Neural progenitor cell (in vitro differentiated cells): ENCODE results near the gene STX17. TPM values are rescaled to one million over a fixed set of nuclear protein-coding genes. Genes with fewer than 3 reads are reported as not detected.
A peak's percentile ranks its signal among the peaks of the same experiment; 100 is the strongest.

Experiments used
- DNase-seq: peaks from one replicate; pipeline ENCODE4 v3.0.0-alpha.2; 2016; ENCODE audit warnings: low spot score
- H2AFZ ChIP-seq: fragments of 200-600 bp; sonication (generic); replicated peaks from 2 replicates; pipeline ENCODE4 v1.6.1; 2016; ENCODE audit warnings: antibody characterized with exemption
- H3F3A ChIP-seq: fragments of 200-600 bp; sonication (generic); 2 replicates; pipeline ENCODE4 v1.6.1; 2016; ENCODE audit warnings: antibody characterized with exemption, low read depth
- H3K27ac ChIP-seq: fragments of 200-600 bp; sonication (generic); 2 replicates; pipeline ENCODE4 v1.5.1; 2016; ENCODE audit warnings: mild to moderate bottlenecking
- H3K27me3 ChIP-seq: fragments of 200-600 bp; sonication (generic); 2 replicates; pipeline ENCODE4 v1.6.1; 2016; ENCODE audit warnings: mild to moderate bottlenecking, moderate library complexity
- H3K36me3 ChIP-seq: fragments of 200-600 bp; sonication (generic); 2 replicates; pipeline ENCODE4 v1.5.1; 2016
- H3K4me1 ChIP-seq: fragments of 200-600 bp; sonication (generic); 2 replicates; pipeline ENCODE4 v1.6.1; 2016; ENCODE audit warnings: mixed run types
- H3K4me2 ChIP-seq: fragments of 200-600 bp; sonication (generic); 2 replicates; pipeline ENCODE4 v1.6.1; 2016
- H3K4me3 ChIP-seq: fragments of 200-600 bp; sonication (generic); 2 replicates; pipeline ENCODE4 v1.5.1; 2016
- H3K79me2 ChIP-seq: fragments of 200-600 bp; sonication (generic); 2 replicates; pipeline ENCODE4 v1.6.1; 2016; ENCODE audit warnings: low read depth
- H3K9ac ChIP-seq: fragments of 200-600 bp; sonication (generic); 2 replicates; pipeline ENCODE4 v1.6.1; 2016
- H3K9me3 ChIP-seq: fragments of 200-600 bp; sonication (generic); 2 replicates; pipeline ENCODE4 v1.5.1; 2016; ENCODE audit warnings: low read depth
- H4K20me1 ChIP-seq: fragments of 200-600 bp; sonication (generic); 2 replicates; pipeline ENCODE4 v1.6.1; 2016; ENCODE audit warnings: low read depth
- H3K27ac Mint-ChIP-seq: 3 replicates; pipeline ENCODE4 v1.8.0; 2021; ENCODE audit warnings: mixed read lengths
- H3K27me3 Mint-ChIP-seq: 2 replicates; pipeline ENCODE4 v1.8.0; 2022; ENCODE audit warnings: low read depth, mild to moderate bottlenecking, inconsistent platforms, moderate library complexity, mixed read lengths; ENCODE audit not compliant: insufficient read depth
- H3K36me3 Mint-ChIP-seq: 3 replicates; pipeline ENCODE4 v1.8.0; 2021; ENCODE audit warnings: mixed read lengths
- H3K4me1 Mint-ChIP-seq: 3 replicates; pipeline ENCODE4 v1.8.0; 2021; ENCODE audit warnings: mixed read lengths
- H3K4me3 Mint-ChIP-seq: 3 replicates; pipeline ENCODE4 v1.8.0; 2021; ENCODE audit warnings: mild to moderate bottlenecking, moderate library complexity, mixed read lengths
- H3K9me3 Mint-ChIP-seq: 3 replicates; pipeline ENCODE4 v1.8.0; 2020; ENCODE audit warnings: mixed read lengths
- EZH2 ChIP-seq: fragments of 200-600 bp; sonication (generic); IDR thresholded peaks from 2 replicates; pipeline ENCODE4 v1.6.1; 2017; ENCODE audit warnings: antibody characterized with exemption, mild to moderate bottlenecking, moderate library complexity
- EZH2phosphoT487 ChIP-seq: fragments of 200-600 bp; sonication (generic); IDR thresholded peaks from 2 replicates; pipeline ENCODE4 v1.6.1; 2017; ENCODE audit warnings: antibody characterized with exemption
- total RNA-seq: library from RNA; depleted of rRNA; stranded (reverse); fragments of >200 nt; gene quantifications from 2 replicates; pipeline ENCODE4 v1.2.3, GENCODE V29; 2015; ENCODE audit warnings: low replicate concordance
- TF ChIP-seq, protein P1 (sequence below): fragments of 200-600 bp; sonication (generic); IDR thresholded peaks from 2 replicates; pipeline ENCODE4 v1.5.1; 2017; ENCODE audit warnings: antibody characterized with exemption, mild to moderate bottlenecking

Gene STX17
- total RNA-seq, 1 donor from 2014 or later: 34.4 TPM

DNA sequence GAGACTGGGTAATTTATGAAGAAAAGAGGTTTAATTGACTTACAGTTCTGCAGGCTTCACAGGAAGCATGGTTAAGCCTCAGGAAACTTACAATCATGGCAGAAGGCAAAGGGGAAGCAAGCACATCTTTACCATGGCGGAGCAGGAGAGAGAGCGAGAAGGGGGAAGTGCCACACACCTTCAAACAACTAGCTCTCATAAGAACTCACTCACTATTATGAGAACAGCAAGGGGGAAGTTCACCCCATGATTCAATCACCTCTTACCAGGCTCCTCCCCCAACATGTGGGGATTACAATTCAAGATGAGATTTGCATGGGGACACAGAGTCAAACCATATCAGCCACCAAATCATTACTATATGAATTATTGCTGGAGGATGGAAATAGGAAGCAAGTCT, 30.3 kb upstream of the STX17 start:
- peaks cover 6% of the 10 kb centered on the region for H3K4me1 ChIP-seq
- no peaks in the 10 kb centered on the region for H3K36me3 ChIP-seq
- no peaks in the 10 kb centered on the region for H3K27me3 Mint-ChIP-seq
- H3K4me3 Mint-ChIP-seq: no peak overlapping the region
- no peak overlapping the region for H2AFZ ChIP-seq
- DNase-seq: no peak
- H3K9ac ChIP-seq: no peak overlapping the region
- TF ChIP-seq EZH2phosphoT487 (no peak), EZH2 (no peak)
- TF ChIP-seq, protein P1, sequence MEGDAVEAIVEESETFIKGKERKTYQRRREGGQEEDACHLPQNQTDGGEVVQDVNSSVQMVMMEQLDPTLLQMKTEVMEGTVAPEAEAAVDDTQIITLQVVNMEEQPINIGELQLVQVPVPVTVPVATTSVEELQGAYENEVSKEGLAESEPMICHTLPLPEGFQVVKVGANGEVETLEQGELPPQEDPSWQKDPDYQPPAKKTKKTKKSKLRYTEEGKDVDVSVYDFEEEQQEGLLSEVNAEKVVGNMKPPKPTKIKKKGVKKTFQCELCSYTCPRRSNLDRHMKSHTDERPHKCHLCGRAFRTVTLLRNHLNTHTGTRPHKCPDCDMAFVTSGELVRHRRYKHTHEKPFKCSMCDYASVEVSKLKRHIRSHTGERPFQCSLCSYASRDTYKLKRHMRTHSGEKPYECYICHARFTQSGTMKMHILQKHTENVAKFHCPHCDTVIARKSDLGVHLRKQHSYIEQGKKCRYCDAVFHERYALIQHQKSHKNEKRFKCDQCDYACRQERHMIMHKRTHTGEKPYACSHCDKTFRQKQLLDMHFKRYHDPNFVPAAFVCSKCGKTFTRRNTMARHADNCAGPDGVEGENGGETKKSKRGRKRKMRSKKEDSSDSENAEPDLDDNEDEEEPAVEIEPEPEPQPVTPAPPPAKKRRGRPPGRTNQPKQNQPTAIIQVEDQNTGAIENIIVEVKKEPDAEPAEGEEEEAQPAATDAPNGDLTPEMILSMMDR: no peak
- H3K4me2 ChIP-seq: no peak overlapping the region
- no peak overlapping the region for H3K4me3 ChIP-seq
- H3K4me1 Mint-ChIP-seq: no peaks in the 10 kb centered on the region
- H3F3A ChIP-seq: no peaks in the 10 kb centered on the region
- no peak overlapping the region for H3K27ac Mint-ChIP-seq
- no peaks in the 10 kb centered on the region for H3K36me3 Mint-ChIP-seq
- H3K27me3 ChIP-seq: no peaks in the 10 kb centered on the region
- no peaks in the 10 kb centered on the region for H4K20me1 ChIP-seq
- H3K79me2 ChIP-seq: no peaks in the 10 kb centered on the region
- no peaks in the 10 kb centered on the region for H3K9me3 Mint-ChIP-seq
- H3K27ac ChIP-seq: no peak overlapping the region
- H3K9me3 ChIP-seq: no peaks in the 10 kb centered on the region

DNA sequence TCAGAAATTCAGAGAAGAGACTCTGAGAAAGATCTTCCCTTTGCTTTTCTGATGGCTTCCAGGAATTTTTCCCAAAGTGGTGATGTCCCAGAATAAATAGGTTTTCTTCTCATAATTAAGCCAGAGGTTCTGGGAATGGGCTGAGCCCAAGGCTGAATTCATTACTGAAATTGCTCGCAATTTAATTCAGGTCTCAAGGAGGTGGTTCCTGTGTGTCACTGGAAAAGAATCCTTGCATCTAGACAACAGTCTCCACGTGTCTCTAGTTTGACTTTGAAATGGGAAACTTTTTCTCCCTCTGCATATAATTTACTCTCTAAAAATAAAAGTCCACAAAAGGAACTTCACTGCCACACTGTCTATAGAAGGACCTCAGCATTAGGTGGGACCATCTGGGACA, 27.8 kb upstream of the STX17 start:
- Histone ChIP-seq H3K27me3 (no peaks in the 10 kb centered on the region), H4K20me1 (no peaks in the 10 kb centered on the region), H3K79me2 (no peaks in the 10 kb centered on the region), H3K27ac (no peak overlapping the region), H3K9me3 (no peaks in the 10 kb centered on the region), H3K4me2 (no peak overlapping the region), H3F3A (no peaks in the 10 kb centered on the region), H3K4me1 (peaks cover 6% of the 10 kb centered on the region), H3K36me3 (no peaks in the 10 kb centered on the region), H2AFZ (no peak overlapping the region), H3K4me3 (no peak overlapping the region), H3K9ac (no peak overlapping the region)
- Mint-ChIP-seq H3K4me1 (no peaks in the 10 kb centered on the region), H3K36me3 (no peaks in the 10 kb centered on the region), H3K9me3 (no peaks in the 10 kb centered on the region), H3K4me3 (no peak overlapping the region), H3K27me3 (no peaks in the 10 kb centered on the region), H3K27ac (no peak overlapping the region)
- DNase-seq: no peak
- TF ChIP-seq EZH2phosphoT487 (no peak), EZH2 (no peak)
- TF ChIP-seq, protein P1: no peak

DNA sequence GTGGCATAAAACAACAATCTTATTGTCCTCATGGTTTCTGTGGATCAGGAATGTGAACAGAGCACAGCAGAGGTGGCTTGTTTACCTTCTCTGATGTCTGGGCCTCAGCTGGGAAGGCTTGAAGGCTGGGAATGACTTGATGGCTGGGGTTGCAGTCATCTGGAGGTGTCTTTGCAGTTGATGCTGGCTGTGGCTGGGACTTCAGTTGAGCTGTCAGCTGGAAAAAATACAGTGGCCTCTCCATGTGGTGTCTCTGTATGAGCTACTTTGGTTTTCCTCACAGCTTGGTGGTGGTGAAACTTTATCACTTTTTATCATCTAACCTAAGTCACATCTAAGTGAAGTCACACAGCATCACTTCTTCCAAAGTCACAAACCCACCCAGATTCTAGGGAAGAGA, 24.7 kb upstream of the STX17 start:
- H2AFZ ChIP-seq: no peak overlapping the region
- TF ChIP-seq, protein P1: no peak
- TF ChIP-seq EZH2 (no peak), EZH2phosphoT487 (no peak)
- peaks cover 11% of the 10 kb centered on the region for H3K4me1 ChIP-seq
- H3K4me3 ChIP-seq: no peak overlapping the region
- H3K9ac ChIP-seq: no peak overlapping the region
- H3F3A ChIP-seq: no peaks in the 10 kb centered on the region
- no peak for DNase-seq
- H3K27me3 ChIP-seq: no peaks in the 10 kb centered on the region
- H3K27ac ChIP-seq: no peak overlapping the region
- Mint-ChIP-seq H3K4me1 (peaks cover 9% of the 10 kb centered on the region), H3K9me3 (no peaks in the 10 kb centered on the region), H3K4me3 (no peak overlapping the region), H3K27ac (no peak overlapping the region), H3K36me3 (no peaks in the 10 kb centered on the region), H3K27me3 (no peaks in the 10 kb centered on the region)
- H3K36me3 ChIP-seq: peaks cover 4% of the 10 kb centered on the region
- H4K20me1 ChIP-seq: no peaks in the 10 kb centered on the region
- no peaks in the 10 kb centered on the region for H3K79me2 ChIP-seq
- no peak overlapping the region for H3K4me2 ChIP-seq
- H3K9me3 ChIP-seq: no peaks in the 10 kb centered on the region

DNA sequence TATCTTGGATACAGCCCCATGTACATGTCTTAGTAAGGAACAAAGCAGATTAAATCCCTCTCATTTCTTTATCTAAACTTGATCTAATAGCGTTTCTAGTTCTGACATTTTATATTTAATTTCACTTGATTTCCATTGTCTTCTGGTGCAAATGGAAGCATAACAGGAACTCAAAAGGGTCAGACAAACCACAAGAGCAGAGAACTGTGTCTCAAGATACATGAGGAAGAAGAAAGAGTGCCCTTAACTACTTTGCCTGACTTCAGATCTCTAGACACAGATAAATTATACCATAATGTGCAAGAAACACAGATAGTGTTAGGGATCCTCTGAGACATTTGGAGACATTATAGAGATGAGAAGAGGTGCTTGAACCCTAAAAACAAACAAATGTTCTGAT, 20.7 kb upstream of the STX17 start:
- H3K27ac Mint-ChIP-seq: no peak overlapping the region
- TF ChIP-seq EZH2: no peak
- TF ChIP-seq EZH2phosphoT487: no peak
- TF ChIP-seq, protein P1: no peak
- Histone ChIP-seq H3K9me3 (no peaks in the 10 kb centered on the region), H3K36me3 (peaks cover 5% of the 10 kb centered on the region), H3K4me3 (no peak overlapping the region), H3K9ac (no peak overlapping the region), H3K27me3 (no peaks in the 10 kb centered on the region), H3K79me2 (no peaks in the 10 kb centered on the region), H3K4me1 (peaks cover 13% of the 10 kb centered on the region), H3K27ac (no peak overlapping the region), H4K20me1 (no peaks in the 10 kb centered on the region), H2AFZ (peak overlapping the region; percentile 18), H3F3A (no peaks in the 10 kb centered on the region), H3K4me2 (no peak overlapping the region)
- DNase-seq: no peak
- H3K4me1 Mint-ChIP-seq: peaks cover 9% of the 10 kb centered on the region
- H3K9me3 Mint-ChIP-seq: no peaks in the 10 kb centered on the region
- no peak overlapping the region for H3K4me3 Mint-ChIP-seq
- no peaks in the 10 kb centered on the region for H3K27me3 Mint-ChIP-seq
- no peaks in the 10 kb centered on the region for H3K36me3 Mint-ChIP-seq
